ENCODE data around the gene PDE6D.

Gene PDE6D

GRCh38 chr2:231707927-231708772, 72.9 kb downstream of the PDE6D start, which contains the start of gene PTMA:
Gene PTMA, plus strand, starts transcription at chr2:231708525. Its CDS starts 182 bp downstream, at chr2:231708707.
- peak; percentile 98 for DNase-seq (ENCODE audit: low spot score)
- peak; percentile 63 for FAIRE-seq

GRCh38 chr2:231707625-231707926, 73.5 kb downstream of the PDE6D start:
- FAIRE-seq, result no peak

GRCh38 chr2:231706731-231707624, 74.1 kb downstream of the PDE6D start:
- peak; percentile 97 for DNase-seq (ENCODE audit: low spot score)
- peak; percentile 74 for FAIRE-seq

More at GRCh38 chr2:231707625-231707926, 73.5 kb downstream of the PDE6D start:
- DNase-seq (ENCODE audit: low spot score), result no peak

GRCh38 chr2:231704017-231704416, 77.1 kb downstream of the PDE6D start:
- DNase-seq (ENCODE audit: low spot score), result no peak
- FAIRE-seq, result no peak

GRCh38 chr2:231701456-231702373, 79.4 kb downstream of the PDE6D start:
- no peak for FAIRE-seq
- DNase-seq (ENCODE audit: low spot score), result no peak

GRCh38 chr2:231699006-231699405, 82.1 kb downstream of the PDE6D start:
- no peak for DNase-seq (ENCODE audit: low spot score)
- no peak for FAIRE-seq

GRCh38 chr2:231696004-231696367, 85.1 kb downstream of the PDE6D start:
- DNase-seq (ENCODE audit: low spot score) (no peak), FAIRE-seq (no peak)

GRCh38 chr2:231693956-231694355, 87.1 kb downstream of the PDE6D start:
- FAIRE-seq (no peak), DNase-seq (ENCODE audit: low spot score) (no peak)

- DNase-seq (ENCODE audit: low spot score) (no peak), FAIRE-seq (no peak)
These were observed 88.2 kb downstream of the PDE6D start for GRCh38 chr2:231692847-231693246.

- FAIRE-seq, result no peak
- no peak for DNase-seq (ENCODE audit: low spot score)
These were observed 89.8 kb downstream of the PDE6D start for GRCh38 chr2:231691251-231691772.

- FAIRE-seq (no peak), DNase-seq (ENCODE audit: low spot score) (no peak)
These were observed 91.8 kb downstream of the PDE6D start for GRCh38 chr2:231689124-231689893.

- no peak for DNase-seq (ENCODE audit: low spot score)
- no peak for FAIRE-seq
These were observed 92.4 kb downstream of the PDE6D start for GRCh38 chr2:231688719-231689118.

GRCh38 chr2:231687961-231688360, 93.1 kb downstream of the PDE6D start:
- FAIRE-seq, result no peak
- DNase-seq (ENCODE audit: low spot score), result no peak

- no peak for DNase-seq (ENCODE audit: low spot score)
These were observed 93.8 kb downstream of the PDE6D start for GRCh38 chr2:231687133-231687852.

GRCh38 chr2:231686192-231687100, 94.6 kb downstream of the PDE6D start:
- FAIRE-seq (no peak), DNase-seq (ENCODE audit: low spot score) (no peak)

More at GRCh38 chr2:231687133-231687852, 93.8 kb downstream of the PDE6D start:
- no peak for FAIRE-seq

- no peak for DNase-seq (ENCODE audit: low spot score)
- no peak for FAIRE-seq
These were observed 95.5 kb downstream of the PDE6D start for GRCh38 chr2:231685349-231686191.

Measured in RCC 7860 (cell line).